AG04450 (cell line): Measurements from ENCODE around the gene RAB10. TPM values are rescaled to one million over a fixed set of nuclear protein-coding genes. Genes with fewer than 3 reads are reported as not detected.
"Not testable (repeated sequence)": the region's sequence is repeated elsewhere in the genome, so short reads cannot be mapped to it uniquely, and the experiment has no call there.

ENCODE experiments used
- CTCF ChIA-PET: fragments of 300-600, 350-600 bp; formaldehyde crosslinking; extraction: SDS; loops from one replicate; lab custom pipeline; 2022; ENCODE audit warnings: antibody characterized with exemption, inconsistent platforms; lab: Charles Lee
- POLR2A ChIA-PET: fragments of 350-600 bp; formaldehyde crosslinking; extraction: SDS; loops from one replicate; lab custom pipeline; 2021; ENCODE audit warnings: antibody characterized with exemption, inconsistent platforms; lab: Yijun Ruan, JAX
- DNase-seq: peaks from one replicate; pipeline ENCODE4 v3.0.0-alpha.2; 2011; ENCODE audit warnings: low read depth, low spot score
- H3K27ac ChIP-seq: one replicate; pipeline ENCODE4 v1.5.1; 2012; ENCODE audit warnings: low read depth, low read length, control low read depth
- H3K27me3 ChIP-seq: one replicate; pipeline ENCODE4 v1.6.0; 2012; ENCODE audit warnings: low read length; ENCODE audit not compliant: control insufficient read depth, insufficient read depth
- H3K4me3 ChIP-seq: 2 replicates; pipeline ENCODE4 v1.5.1; 2011; ENCODE audit warnings: mild to moderate bottlenecking, low read depth, low read length, control low read depth
- H3K9me3 ChIP-seq: 2 replicates; pipeline ENCODE4 v1.5.1; 2012; ENCODE audit warnings: low read length; ENCODE audit not compliant: control insufficient read depth, insufficient read depth
- polyA plus RNA-seq: library from polyadenylated mRNA; depleted of rRNA; stranded (reverse); fragments of >200 nt; gene quantifications from 2 replicates; pipeline ENCODE4 v1.2.3, GENCODE V29; 2011
- TF ChIP-seq, protein P1 (sequence below): IDR thresholded peaks from 2 replicates; pipeline ENCODE4 v1.5.1; 2011; ENCODE audit warnings: low read depth, low read length, control low read depth, inconsistent platforms

Gene RAB10
- polyA plus RNA-seq, 1 experiment = 178 TPM

DNA sequence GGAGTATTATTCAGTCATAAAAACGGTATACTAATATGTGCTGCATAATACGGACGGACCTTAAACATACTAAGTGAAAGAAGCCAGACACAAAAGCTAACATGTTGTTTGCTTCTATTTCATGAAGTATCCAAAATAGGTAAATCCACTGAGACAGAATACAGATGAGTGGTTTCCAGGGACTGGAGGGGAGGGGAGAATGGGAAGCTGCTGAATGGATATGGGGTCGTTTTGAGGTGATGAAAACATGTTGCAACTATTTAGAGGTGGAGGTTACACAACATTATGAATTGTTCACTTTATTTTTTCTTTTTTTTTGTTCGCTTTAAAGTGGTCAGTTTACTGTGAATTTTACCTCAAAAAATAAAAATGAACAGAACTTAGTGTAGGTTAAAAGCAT lies 52.9 kb downstream of the RAB10 start:
- H3K27ac ChIP-seq = no peak overlapping the region
- no peak overlapping the region for H3K4me3 ChIP-seq
- TF ChIP-seq, protein P1, sequence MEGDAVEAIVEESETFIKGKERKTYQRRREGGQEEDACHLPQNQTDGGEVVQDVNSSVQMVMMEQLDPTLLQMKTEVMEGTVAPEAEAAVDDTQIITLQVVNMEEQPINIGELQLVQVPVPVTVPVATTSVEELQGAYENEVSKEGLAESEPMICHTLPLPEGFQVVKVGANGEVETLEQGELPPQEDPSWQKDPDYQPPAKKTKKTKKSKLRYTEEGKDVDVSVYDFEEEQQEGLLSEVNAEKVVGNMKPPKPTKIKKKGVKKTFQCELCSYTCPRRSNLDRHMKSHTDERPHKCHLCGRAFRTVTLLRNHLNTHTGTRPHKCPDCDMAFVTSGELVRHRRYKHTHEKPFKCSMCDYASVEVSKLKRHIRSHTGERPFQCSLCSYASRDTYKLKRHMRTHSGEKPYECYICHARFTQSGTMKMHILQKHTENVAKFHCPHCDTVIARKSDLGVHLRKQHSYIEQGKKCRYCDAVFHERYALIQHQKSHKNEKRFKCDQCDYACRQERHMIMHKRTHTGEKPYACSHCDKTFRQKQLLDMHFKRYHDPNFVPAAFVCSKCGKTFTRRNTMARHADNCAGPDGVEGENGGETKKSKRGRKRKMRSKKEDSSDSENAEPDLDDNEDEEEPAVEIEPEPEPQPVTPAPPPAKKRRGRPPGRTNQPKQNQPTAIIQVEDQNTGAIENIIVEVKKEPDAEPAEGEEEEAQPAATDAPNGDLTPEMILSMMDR = no peak
- ChIA-PET POLR2A (no interaction called here), CTCF (interaction anchor here (1.3 kb wide), 1 partner anchor 244 kb away, joined by 4 read pairs; no protein-coding TSS in a partner anchor)
- H3K9me3 ChIP-seq = peaks cover 3% of the 10 kb centered on the region; the same call in 1 of the 2 replicates
- DNase-seq = no peak
- no peaks in the 10 kb centered on the region for H3K27me3 ChIP-seq

DNA sequence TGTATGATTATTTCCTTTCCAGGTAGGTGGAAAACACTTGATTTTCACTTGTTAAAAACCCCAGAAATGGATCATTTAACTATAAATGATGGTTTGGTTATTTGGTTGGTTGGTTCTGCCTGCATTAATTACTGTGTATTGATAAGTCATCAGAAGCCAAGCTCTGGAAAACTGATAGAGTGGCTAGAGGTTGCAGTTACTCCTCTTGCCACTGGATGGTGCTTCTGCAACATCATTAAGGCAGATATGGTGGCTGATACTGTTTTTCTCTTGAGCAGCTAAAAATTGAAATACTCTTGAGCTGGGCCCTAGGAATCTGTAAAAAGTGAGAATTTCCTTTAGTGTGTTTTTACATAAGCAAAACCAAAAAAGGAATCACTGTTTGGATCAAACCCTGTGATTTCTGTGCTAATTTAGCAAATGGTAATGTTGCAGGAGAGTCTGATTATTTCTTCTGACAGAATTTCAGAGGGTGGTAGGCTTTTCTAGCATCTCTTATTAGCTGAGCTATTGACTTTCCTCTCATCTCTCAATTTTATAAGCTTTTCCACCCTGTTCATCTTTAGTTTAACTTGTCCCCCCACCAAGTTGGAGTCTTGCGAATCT lies 54.3 kb downstream of the RAB10 start:
- TF ChIP-seq, protein P1 = peak; percentile 79
- no peak overlapping the region for H3K27ac ChIP-seq
- no peak for DNase-seq
- H3K27me3 ChIP-seq = no peaks in the 10 kb centered on the region
- ChIA-PET CTCF (interaction anchor here (0.5 to 1.3 kb wide), 21 partner anchors 9 to 1591 kb away, joined by 3 to 10 read pairs (median 3); no protein-coding TSS in a partner anchor), POLR2A (no interaction called here)
- H3K9me3 ChIP-seq = peaks cover 3% of the 10 kb centered on the region; the same call in 1 of the 2 replicates
- H3K4me3 ChIP-seq = no peak overlapping the region

DNA sequence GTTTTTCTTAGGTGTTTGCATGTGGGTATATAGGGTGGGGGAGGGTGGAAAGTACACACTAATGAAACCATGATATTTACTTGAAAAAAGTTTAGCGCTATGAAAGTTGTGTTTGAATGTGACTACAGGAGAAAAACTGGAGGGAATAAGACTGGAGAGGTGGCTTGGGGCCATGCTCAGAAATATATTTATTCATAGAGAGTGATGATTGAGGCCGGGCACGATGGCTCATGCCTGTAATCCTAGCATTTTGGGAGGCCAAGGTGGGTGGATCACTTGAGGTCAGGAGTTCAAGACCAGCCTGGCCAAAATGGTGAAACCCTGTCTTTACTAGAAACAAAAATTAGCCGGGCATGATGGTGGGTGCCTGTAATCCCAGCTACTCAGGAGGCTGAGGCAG lies 55.0 kb downstream of the RAB10 start:
- H3K27me3 ChIP-seq, H3K27ac ChIP-seq, POLR2A ChIA-PET, H3K4me3 ChIP-seq, DNase-seq, H3K9me3 ChIP-seq: not testable (repeated sequence)
- CTCF ChIA-PET = interaction anchor here (0.6 to 1.3 kb wide), 8 partner anchors 12 to 57 kb away, joined by 3 to 7 read pairs (median 3); no protein-coding TSS in a partner anchor

DNA sequence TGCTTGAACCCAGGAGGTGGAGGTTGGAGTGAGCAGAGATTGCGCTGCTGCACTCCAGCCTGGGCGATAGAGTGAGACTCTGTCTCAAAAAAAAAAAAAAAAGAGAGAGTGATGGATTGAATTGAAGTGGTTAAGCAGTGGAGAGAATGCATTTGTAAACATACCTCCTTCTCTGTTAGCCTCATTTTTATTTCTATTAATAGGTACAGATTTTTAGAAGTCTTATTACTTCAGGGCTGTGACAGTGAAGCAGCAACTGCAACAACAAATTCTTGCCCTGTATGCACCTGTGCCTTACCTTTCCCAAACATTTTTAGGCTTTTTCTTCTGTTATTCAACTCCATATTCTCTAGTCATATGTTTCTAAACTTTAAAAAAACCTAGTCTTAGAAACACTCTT lies 55.5 kb downstream of the RAB10 start:
- Histone ChIP-seq H3K9me3 (no peaks in the 10 kb centered on the region), H3K27me3 (no peaks in the 10 kb centered on the region), H3K27ac (no peak overlapping the region), H3K4me3 (no peak overlapping the region)
- POLR2A ChIA-PET = no interaction called here
- CTCF ChIA-PET = no interaction called here
- TF ChIP-seq, protein P1 = no peak
- no peak for DNase-seq

DNA sequence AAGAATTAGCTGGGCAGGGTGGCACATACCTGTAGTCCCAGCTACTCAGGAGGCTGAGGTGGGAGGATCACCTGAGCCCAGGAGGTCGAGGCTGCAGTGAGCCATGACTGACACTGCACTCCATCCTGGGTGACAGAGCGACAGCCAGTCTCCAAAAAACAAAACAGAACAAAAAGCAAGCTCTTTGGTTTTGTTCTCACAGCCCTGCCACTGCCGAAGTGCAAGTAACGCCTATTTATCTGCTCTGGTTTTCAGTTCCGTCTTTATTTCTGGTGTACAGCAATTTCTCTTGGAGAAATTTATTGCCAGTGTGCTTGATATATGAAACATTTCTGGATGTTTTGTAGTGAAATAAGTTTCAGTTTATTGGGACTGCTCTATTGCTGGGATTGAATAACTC lies 61.9 kb downstream of the RAB10 start:
- Histone ChIP-seq H3K4me3 (no peak overlapping the region), H3K27me3 (no peaks in the 10 kb centered on the region), H3K27ac (no peak overlapping the region), H3K9me3 (peaks cover 2% of the 10 kb centered on the region; the same call in 1 of the 2 replicates)
- DNase-seq = no peak
- TF ChIP-seq, protein P1 = no peak
- CTCF ChIA-PET = no interaction called here
- POLR2A ChIA-PET = no interaction called here
